B cell (primary cell): Measurements from ENCODE around the gene LYST. TPM values are rescaled to one million over a fixed set of nuclear protein-coding genes. Genes with fewer than 3 reads are reported as not detected.

Experiments used
- ATAC-seq: fragments of 200-7000 bp; cut with Tn5 transposase; one replicate; pipeline ENCODE4 v1.10.0; 2021; ENCODE audit warnings: low read depth, mild to moderate bottlenecking, moderate number of reproducible peaks, moderate library complexity
- CTCF ChIA-PET: fragments of 350-600 bp; sonication (Branson Sonifier 250); formaldehyde crosslinking; loops from one replicate; lab custom pipeline; 2021; ENCODE audit warnings: antibody characterized with exemption, inconsistent platforms; lab: Charles Lee
- POLR2A ChIA-PET: fragments of 350-600 bp; sonication (Branson Sonifier 250); formaldehyde crosslinking; loops from one replicate; lab custom pipeline; 2021; ENCODE audit warnings: antibody characterized with exemption; lab: Charles Lee
- DNase-seq: peaks from one replicate; pipeline ENCODE4 v3.0.0; 2013
- H2AFZ ChIP-seq: 2 replicates; pipeline ENCODE4 v1.6.1; 2012; ENCODE audit warnings: mild to moderate bottlenecking, low read depth, low read length; ENCODE audit not compliant: insufficient read depth, poor library complexity, severe bottlenecking
- H3K27ac ChIP-seq, 2 donors: 1 replicate in 1 of 2; 2 replicates in 1 of 2; pipeline ENCODE4 v1.5.1; 2012 to 2013; ENCODE audit warnings: low read length in 2 of 2, mild to moderate bottlenecking in 2 of 2, moderate library complexity in 1 of 2
- H3K27me3 ChIP-seq, 4 experiments: fragments of 200-600 bp in 1 of 4; sonication (generic) in 1 of 4; replicated peaks in 1 of 4; 1 replicate in 2 of 4; 2 replicates in 2 of 4; pipeline versions ENCODE4 v1.6.1 to v1.7.0; 2013 to 2016; ENCODE audit warnings: low read length in 3 of 4, mild to moderate bottlenecking in 2 of 4, mixed read lengths in 1 of 4, moderate library complexity in 1 of 4; ENCODE audit not compliant: insufficient read depth in 4 of 4, control insufficient read depth in 3 of 4; ENCODE audit errors: control extremely low read depth in 1 of 4
- H3K36me3 ChIP-seq, 2 experiments: replicated peaks in 1 of 2; 1 replicate in 1 of 2; 2 replicates in 1 of 2; pipeline versions ENCODE4 v1.6.1 to v1.7.1; 2013; ENCODE audit warnings: low read length in 1 of 2; ENCODE audit not compliant: insufficient read depth in 2 of 2, control insufficient read depth in 1 of 2; ENCODE audit errors: control extremely low read depth in 1 of 2, extremely low read depth in 1 of 2
- H3K4me1 ChIP-seq, 2 donors: fragments of 200-600 bp in 1 of 2; sonication (generic) in 1 of 2; 1 replicate in 1 of 2; 2 replicates in 1 of 2; pipeline versions ENCODE4 v1.5.1 to v1.6.1; 2013 to 2017; ENCODE audit warnings: low read length in 2 of 2; ENCODE audit not compliant: control insufficient read depth in 2 of 2, insufficient read depth in 2 of 2
- H3K4me2 ChIP-seq: replicated peaks from 2 replicates; pipeline ENCODE3; 2012; ENCODE audit warnings: mild to moderate bottlenecking, low read depth, low read length; ENCODE audit not compliant: poor library complexity, severe bottlenecking
- H3K4me3 ChIP-seq, 5 experiments: fragments of 200-600 bp in 1 of 5; sonication (generic) in 1 of 5; 1 replicate in 3 of 5; 2 replicates in 2 of 5; pipeline versions ENCODE4 v1.5.1 to v1.7.0; 2011 to 2016; ENCODE audit warnings: low read length in 4 of 5, mild to moderate bottlenecking in 4 of 5, low read depth in 2 of 5, control low read depth in 1 of 5, moderate library complexity in 1 of 5; ENCODE audit not compliant: insufficient read depth in 1 of 5; ENCODE audit errors: control extremely low read depth in 1 of 5, extremely low read depth in 1 of 5
- H3K79me2 ChIP-seq: fragments of 200-600 bp; sonication (generic); one replicate; pipeline ENCODE4 v1.6.0; 2016; ENCODE audit warnings: low read length; ENCODE audit not compliant: control insufficient read depth, insufficient read depth
- H3K9ac ChIP-seq: fragments of 200-600 bp; sonication (generic); 2 replicates; pipeline ENCODE4 v1.6.1; 2017; ENCODE audit warnings: mild to moderate bottlenecking, low read length, moderate library complexity
- H3K9me3 ChIP-seq, 3 donors: one replicate each; pipeline versions ENCODE4 v1.6.1 to v1.7.1; 2013; ENCODE audit warnings: low read length in 2 of 3; ENCODE audit not compliant: control insufficient read depth in 2 of 3, insufficient read depth in 1 of 3; ENCODE audit errors: control extremely low read depth in 1 of 3
- H4K20me1 ChIP-seq: 2 replicates; pipeline ENCODE4 v1.6.0; 2012; ENCODE audit warnings: mild to moderate bottlenecking, low read length; ENCODE audit not compliant: insufficient read depth, control insufficient read depth, poor library complexity, severe bottlenecking
- H3K27ac Mint-ChIP-seq: one replicate; pipeline ENCODE4 v1.8.0; 2021; ENCODE audit warnings: mixed read lengths
- H3K27me3 Mint-ChIP-seq: one replicate; pipeline ENCODE4 v1.8.0; 2021; ENCODE audit warnings: mixed read lengths
- H3K4me1 Mint-ChIP-seq: one replicate; pipeline ENCODE4 v1.8.0; 2021; ENCODE audit warnings: mixed read lengths
- H3K4me3 Mint-ChIP-seq: one replicate; pipeline ENCODE4 v1.8.0; 2021; ENCODE audit warnings: mixed read lengths
- H3K9me3 Mint-ChIP-seq: one replicate; pipeline ENCODE4 v1.8.0; 2022; ENCODE audit warnings: mixed read lengths; ENCODE audit not compliant: insufficient read depth
- EZH2 ChIP-seq: IDR thresholded peaks from 2 replicates; pipeline ENCODE4 v1.6.1; 2012; ENCODE audit warnings: borderline replicate concordance, low read depth, mild to moderate bottlenecking, moderate library complexity, low read length; ENCODE audit not compliant: insufficient read depth, poor library complexity, severe bottlenecking
- WGBS: methylation state at CpG from one replicate; pipeline ENCODE4 v1.1.5; 2013; ENCODE audit warnings: missing lambda C conversion rate; ENCODE audit not compliant: insufficient coverage; 5-methylcytosine and 5-hydroxymethylcytosine counted together
- intact Hi-C: fragments of 100-400 bp; cut with micrococcal nuclease; formaldehyde crosslinking; loops from one replicate; pipeline ENCODE4 v1.10.0; 2022
- polyA plus RNA-seq: library from polyadenylated mRNA; depleted of rRNA; stranded (reverse); fragments of >200 nt; gene quantifications from 2 replicates; pipeline ENCODE4 v1.2.3, GENCODE V29; 2012
- total RNA-seq, 2 donors: library from RNA; stranded (reverse); fragments of 120-200 nt in 1 of 2; gene quantifications; 1 replicate in 1 of 2; 2 replicates in 1 of 2; pipeline versions ENCODE4 v1.2.3 to v1.2.4, GENCODE V29; 2013 to 2022
- TF ChIP-seq, protein P1 (sequence below): fragments of 200-600 bp; IDR thresholded peaks from one replicate; pipeline ENCODE4 v1.8.0; 2022; ENCODE audit warnings: antibody characterized with exemption, mild to moderate bottlenecking

Gene LYST
- total and polyA plus RNA-seq, 2 donors (not counting 1 experiment from before 2014, with no cell fraction given), result 50.4 to 120 TPM

DNA sequence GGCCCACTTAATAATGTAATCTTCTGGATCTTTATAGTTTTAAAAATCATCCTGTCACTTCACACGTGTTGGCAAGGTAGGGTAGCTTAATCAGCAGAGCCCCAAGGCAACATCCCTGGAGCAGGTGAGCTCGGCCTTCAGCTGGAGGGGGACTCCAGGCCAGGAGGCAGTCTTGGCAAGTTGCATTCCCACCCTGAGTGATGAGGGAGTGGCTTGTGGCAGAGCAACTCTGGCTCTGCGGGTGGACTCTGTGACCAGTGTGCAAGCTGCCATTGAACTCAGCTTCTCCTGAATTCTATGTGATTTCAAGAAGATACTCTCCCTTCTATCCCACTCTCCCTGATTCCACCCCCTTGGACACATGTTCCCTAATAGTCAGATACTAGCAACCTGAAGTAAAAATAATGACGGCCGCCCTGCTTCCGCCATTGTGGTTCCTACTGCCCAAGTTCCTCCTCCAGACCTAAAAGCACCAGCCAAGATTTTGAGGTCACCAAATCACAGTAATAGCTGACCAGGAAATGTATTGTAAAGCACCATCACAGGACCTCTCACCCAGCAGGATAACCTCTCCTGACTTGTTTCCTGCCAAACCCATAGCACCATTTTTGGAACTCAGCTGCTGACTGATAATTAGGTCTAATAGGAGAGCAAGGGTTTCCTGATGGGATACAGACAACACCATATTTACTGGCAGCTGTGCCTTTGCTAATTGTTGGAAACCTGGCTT lies 11.5 kb upstream of the LYST start:
- TF ChIP-seq, protein P1, sequence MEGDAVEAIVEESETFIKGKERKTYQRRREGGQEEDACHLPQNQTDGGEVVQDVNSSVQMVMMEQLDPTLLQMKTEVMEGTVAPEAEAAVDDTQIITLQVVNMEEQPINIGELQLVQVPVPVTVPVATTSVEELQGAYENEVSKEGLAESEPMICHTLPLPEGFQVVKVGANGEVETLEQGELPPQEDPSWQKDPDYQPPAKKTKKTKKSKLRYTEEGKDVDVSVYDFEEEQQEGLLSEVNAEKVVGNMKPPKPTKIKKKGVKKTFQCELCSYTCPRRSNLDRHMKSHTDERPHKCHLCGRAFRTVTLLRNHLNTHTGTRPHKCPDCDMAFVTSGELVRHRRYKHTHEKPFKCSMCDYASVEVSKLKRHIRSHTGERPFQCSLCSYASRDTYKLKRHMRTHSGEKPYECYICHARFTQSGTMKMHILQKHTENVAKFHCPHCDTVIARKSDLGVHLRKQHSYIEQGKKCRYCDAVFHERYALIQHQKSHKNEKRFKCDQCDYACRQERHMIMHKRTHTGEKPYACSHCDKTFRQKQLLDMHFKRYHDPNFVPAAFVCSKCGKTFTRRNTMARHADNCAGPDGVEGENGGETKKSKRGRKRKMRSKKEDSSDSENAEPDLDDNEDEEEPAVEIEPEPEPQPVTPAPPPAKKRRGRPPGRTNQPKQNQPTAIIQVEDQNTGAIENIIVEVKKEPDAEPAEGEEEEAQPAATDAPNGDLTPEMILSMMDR, result no peak
- no peak for TF ChIP-seq EZH2
- peaks cover 0 to 5% (median 0%) of the 10 kb centered on the region in 3 donors for H3K9me3 ChIP-seq
- H3K4me1 Mint-ChIP-seq, result peaks cover 58% of the 10 kb centered on the region
- no peak for DNase-seq
- H3K9me3 Mint-ChIP-seq, result no peaks in the 10 kb centered on the region
- CTCF ChIA-PET, result interaction anchor here (0.9 kb wide), 1 partner anchor 94 kb away, joined by 3 read pairs; no protein-coding TSS in a partner anchor
- no peak overlapping the region for H3K9ac ChIP-seq
- POLR2A ChIA-PET, result interaction anchor here (1.3 kb wide), 1 partner anchor 42 kb away, joined by 7 read pairs; no protein-coding TSS in a partner anchor
- ATAC-seq, result no peak
- H3K4me2 ChIP-seq, result peak overlapping the region; percentile 14
- H2AFZ ChIP-seq, result no peak overlapping the region
- no peaks in the 10 kb centered on the region for H3K27me3 ChIP-seq
- no peaks in the 10 kb centered on the region for H3K27me3 Mint-ChIP-seq
- peaks cover 40 to 44% of the 10 kb centered on the region in 2 donors for H3K4me1 ChIP-seq
- H3K79me2 ChIP-seq, result peaks cover 4% of the 10 kb centered on the region
- H3K36me3 ChIP-seq, result no peaks in the 10 kb centered on the region
- no peaks in the 10 kb centered on the region for H4K20me1 ChIP-seq
- no peak overlapping the region for H3K27ac ChIP-seq
- WGBS, result 78% methylated on average over 4 of the region's 6 CpGs
- H3K4me3 ChIP-seq, result no peak overlapping the region
- peak overlapping the region; percentile 7 for H3K4me3 Mint-ChIP-seq
- intact Hi-C loops, result no loop called here
- no peak overlapping the region for H3K27ac Mint-ChIP-seq

DNA sequence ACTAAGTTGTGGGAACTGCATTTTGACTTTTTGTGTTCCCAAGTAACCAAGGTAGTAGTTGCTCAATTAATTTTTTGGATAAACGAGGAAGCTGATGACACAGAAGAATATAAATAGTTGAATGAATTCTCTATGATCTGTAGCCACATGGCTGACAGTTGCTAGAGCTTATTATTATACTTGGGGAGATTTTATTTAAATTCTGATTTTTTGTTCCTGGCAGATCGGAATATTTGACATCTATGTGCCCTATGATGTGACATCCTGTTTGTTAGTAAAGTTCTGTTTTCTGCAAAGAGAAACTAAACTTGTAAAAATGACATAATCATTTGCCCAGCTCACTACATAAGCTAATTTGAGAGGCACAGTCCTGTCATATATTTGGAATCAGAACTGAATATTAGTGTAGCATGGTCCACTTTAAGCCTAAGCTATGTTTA lies 9.7 kb upstream of the LYST start:
- Mint-ChIP-seq H3K4me1 (peaks cover 48% of the 10 kb centered on the region), H3K27ac (no peak overlapping the region), H3K27me3 (no peaks in the 10 kb centered on the region), H3K9me3 (no peaks in the 10 kb centered on the region), H3K4me3 (peak overlapping the region; percentile 40)
- H3K79me2 ChIP-seq, result peaks cover 4% of the 10 kb centered on the region
- no peaks in the 10 kb centered on the region for H4K20me1 ChIP-seq
- H3K27ac ChIP-seq, result no peak overlapping the region
- H3K9ac ChIP-seq, result no peak overlapping the region
- ATAC-seq (peak; percentile 5), DNase-seq (no peak)
- H3K4me3 ChIP-seq, result no peak overlapping the region
- H3K9me3 ChIP-seq, result peaks cover 0 to 5% (median 0%) of the 10 kb centered on the region in 3 donors
- no CpG with 5 or more reads among the region's 2 CpGs for WGBS
- CTCF ChIA-PET, result interaction anchor here (1.0 to 1.1 kb wide), 2 partner anchors 34 to 95 kb away, joined by 5 read pairs; no protein-coding TSS in a partner anchor
- peaks cover 40 to 41% of the 10 kb centered on the region in 2 donors for H3K4me1 ChIP-seq
- no peaks in the 10 kb centered on the region for H3K36me3 ChIP-seq
- TF ChIP-seq EZH2, result no peak
- TF ChIP-seq, protein P1, result no peak
- H2AFZ ChIP-seq, result no peak overlapping the region
- H3K4me2 ChIP-seq, result peak overlapping the region; percentile 12
- intact Hi-C loops, result no loop called here
- H3K27me3 ChIP-seq, result no peaks in the 10 kb centered on the region
- POLR2A ChIA-PET, result interaction anchor here (0.9 to 1.8 kb wide), 2 partner anchors 9 to 60 kb away, joined by 4 to 8 read pairs; no protein-coding TSS in a partner anchor
